Aorta (tissue), 5 donors: ENCODE data around the gene TMCO4. TPM values are rescaled to one million over a fixed set of nuclear protein-coding genes. Genes with fewer than 3 reads are reported as not detected.
"Not testable (repeated sequence)": the region's sequence is repeated elsewhere in the genome, so short reads cannot be mapped to it uniquely, and the experiment has no call there.

Experiments
- ATAC-seq: fragments of 200-7000 bp; cut with Tn5 transposase; one replicate; pipeline ENCODE4 v1.9.1; 2022; ENCODE audit warnings: moderate library complexity; ENCODE audit not compliant: low FRiP score
- DNase-seq, 2 donors: peaks; one replicate each; pipeline ENCODE4 v3.0.0-alpha.2; 2020
- H3K27ac ChIP-seq, 2 donors: one replicate each; pipeline ENCODE4 v1.5.1; 2013; ENCODE audit warnings: low read length in 2 of 2, mild to moderate bottlenecking in 2 of 2, moderate library complexity in 2 of 2, control low read depth in 1 of 2, inconsistent platforms in 1 of 2, low read depth in 1 of 2
- H3K27me3 ChIP-seq, 2 donors: one replicate each; pipeline ENCODE4 v1.6.1; 2013; ENCODE audit warnings: control low read depth in 1 of 2, low read length in 1 of 2, mild to moderate bottlenecking in 1 of 2, moderate library complexity in 1 of 2; ENCODE audit not compliant: insufficient read depth in 2 of 2, control insufficient read depth in 1 of 2
- H3K36me3 ChIP-seq, 2 donors: one replicate each; pipeline ENCODE4 v1.6.1; 2013; ENCODE audit warnings: control low read depth in 1 of 2, low read length in 1 of 2, mild to moderate bottlenecking in 1 of 2; ENCODE audit not compliant: insufficient read depth in 2 of 2, control insufficient read depth in 1 of 2
- H3K4me1 ChIP-seq, 2 donors: one replicate each; pipeline ENCODE4 v1.6.1; 2013; ENCODE audit warnings: low read length in 2 of 2, control low read depth in 1 of 2, mild to moderate bottlenecking in 1 of 2, moderate library complexity in 1 of 2; ENCODE audit not compliant: insufficient read depth in 2 of 2, control insufficient read depth in 1 of 2
- H3K4me3 ChIP-seq, 2 donors: one replicate each; pipeline ENCODE4 v1.5.1; 2013; ENCODE audit warnings: low read length in 2 of 2, control low read depth in 1 of 2, mild to moderate bottlenecking in 1 of 2
- H3K9me3 ChIP-seq: one replicate; pipeline ENCODE4 v1.6.1; 2013; ENCODE audit warnings: mild to moderate bottlenecking, low read length; ENCODE audit not compliant: control insufficient read depth
- WGBS, 2 donors: extraction: QIAGEN DNeasy Blood & Tissue Kit; methylation state at CpG; one replicate each; pipeline ENCODE4 v1.1.7; 2013; 5-methylcytosine and 5-hydroxymethylcytosine counted together
- intact Hi-C, 2 donors: fragments of 100-400 bp; cut with DNase I; formaldehyde crosslinking; loops; one replicate each; pipeline versions ENCODE4 v1.14.2 to v1.15.0; 2022
- polyA plus RNA-seq, 2 donors: library from polyadenylated mRNA; stranded (reverse); fragments of 200-250 nt; gene quantifications; one replicate each; pipeline ENCODE4 v1.2.3, GENCODE V29; 2013
- total RNA-seq, 2 donors: library from RNA; stranded (reverse); fragmentation: NEBNext Ultra II Directional; extraction: Animal tissue kit (Norgen Biotek cat#: 25700); gene quantifications; one replicate each; pipeline ENCODE4 v1.2.1, GENCODE V29; 2021
- donor health status: healthy with polysubstance abuse.
- donor health status: Bipolar disorder and iron deficiency.
- donor health status: DM: no; HTN: no; CAD: no.
- donor health status: DM: no; HTN: no; CAD: no.
- donor health status: DM: yes; HTN: yes; CAD: no.

Gene TMCO4
- total and polyA plus RNA-seq, 4 donors: 18.7 to 37.1 (median 27.9) TPM

DNA sequence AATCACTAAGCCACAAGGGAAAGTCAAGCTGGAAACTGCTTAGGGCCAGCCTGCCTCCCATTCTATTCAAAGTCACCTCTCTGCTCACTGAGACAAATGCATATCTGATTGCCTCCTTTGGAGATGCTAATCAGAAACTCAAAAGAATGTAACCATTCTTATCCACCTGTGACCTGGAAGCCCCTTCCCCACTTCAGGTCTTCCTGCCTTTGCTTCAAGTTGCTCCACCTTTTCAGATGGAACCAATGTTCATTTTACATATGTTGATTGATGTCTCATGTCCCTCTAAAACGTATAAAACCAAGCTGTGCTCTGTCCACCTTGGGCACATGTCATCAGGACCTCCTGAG is 17.0 kb upstream of the TMCO4 start:
- H3K27ac ChIP-seq, DNase-seq, H3K4me3 ChIP-seq, H3K36me3 ChIP-seq, ATAC-seq, H3K9me3 ChIP-seq, intact Hi-C loops, H3K4me1 ChIP-seq, H3K27me3 ChIP-seq: not testable (repeated sequence)
- WGBS, 2 donors: 32 to 56% methylated on average over 1 of the region's 1 CpG

DNA sequence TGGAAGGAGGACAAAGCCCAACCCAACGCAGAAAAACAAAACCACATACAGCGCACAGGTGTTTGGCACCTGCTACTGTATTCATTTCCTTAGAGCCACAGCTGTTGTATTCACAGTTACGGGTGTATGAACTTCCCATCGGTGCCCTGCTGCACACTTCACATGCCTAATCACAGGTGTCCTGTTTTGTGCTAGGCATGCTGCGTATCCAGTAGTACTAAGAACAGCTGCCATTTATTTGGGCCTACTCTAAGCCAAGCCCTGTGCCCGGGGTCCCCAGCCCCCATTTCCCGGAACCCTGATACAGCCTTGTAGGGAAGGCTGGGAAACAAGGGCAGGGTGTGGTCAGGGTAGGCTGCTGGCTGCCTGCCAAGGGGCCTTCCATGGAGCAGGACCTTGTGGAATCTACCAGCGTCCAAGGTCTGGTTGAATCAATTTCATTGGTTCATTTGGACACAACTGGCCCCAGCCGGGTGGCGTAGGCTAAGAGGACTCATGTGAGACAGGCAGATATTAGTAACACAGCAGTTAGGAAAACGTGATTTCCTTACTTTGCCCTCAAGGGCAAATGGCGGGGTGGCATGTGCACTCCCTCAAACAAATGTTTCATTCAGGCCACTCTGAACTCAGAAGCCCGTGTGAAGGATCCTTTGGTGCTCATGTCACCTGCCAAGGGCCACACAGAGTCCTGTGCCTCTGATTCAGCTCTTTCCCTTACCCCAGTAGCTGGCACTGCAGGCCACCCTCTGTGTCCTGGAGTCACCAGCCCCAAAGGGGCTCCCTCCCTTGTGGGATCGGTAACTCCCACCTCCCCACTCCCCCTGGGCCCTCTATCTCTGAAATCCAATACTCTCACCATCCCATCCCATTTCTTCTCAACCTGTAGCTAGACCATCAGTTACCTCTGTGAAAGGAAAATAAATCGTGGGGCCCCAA is 16.4 kb upstream of the TMCO4 start:
- no peak for ATAC-seq

DNA sequence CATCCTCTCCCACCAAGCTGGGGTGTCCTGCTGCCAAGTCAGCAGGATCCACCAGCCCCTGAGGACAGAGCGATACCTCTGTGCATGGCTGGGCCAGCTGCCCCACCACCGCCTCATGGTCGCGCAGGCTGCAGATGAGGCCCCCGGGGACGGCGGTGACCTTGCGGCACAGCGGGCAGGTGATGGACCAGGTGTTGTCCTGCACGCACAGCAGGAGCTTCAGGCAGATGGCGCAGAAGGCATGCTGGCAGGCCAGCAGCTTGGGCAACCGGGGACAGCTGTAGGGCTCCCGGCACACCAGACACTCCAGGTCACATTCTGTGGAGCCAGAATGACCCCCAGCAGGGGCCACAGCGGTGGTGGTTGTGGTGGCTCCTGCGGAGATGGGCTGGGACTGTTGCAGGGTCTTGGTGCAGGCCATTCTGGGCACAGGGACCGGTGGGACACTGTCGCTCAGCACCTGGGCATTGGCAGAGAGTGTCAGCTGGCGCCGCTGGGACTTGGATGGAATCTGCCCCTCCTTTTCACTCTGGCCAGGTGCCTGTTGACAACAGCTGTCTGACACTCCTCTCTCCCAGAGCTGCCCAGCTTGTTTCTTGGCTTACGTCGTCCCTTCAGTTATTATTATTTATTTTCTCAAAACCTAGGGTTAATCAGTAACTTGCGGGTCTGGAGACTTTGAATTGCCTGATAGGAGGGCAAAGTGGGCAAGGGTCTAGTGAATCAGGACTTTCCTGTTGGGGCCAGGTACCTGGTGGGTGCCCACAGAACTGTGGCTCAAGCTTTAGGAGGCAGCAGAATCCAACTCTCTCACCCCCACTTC is 15.2 kb upstream of the TMCO4 start, which contains the start of gene RNF186:
RNF186 (minus strand) TSS at position 603 of the 823 bp plus-strand sequence; CDS start at position 421, 182 bp downstream.
- Histone ChIP-seq H3K27me3 (no peaks in the 10 kb centered on the region), H3K27ac (no peak within 1 kb of the TSS), H3K9me3 (no peaks in the 10 kb centered on the region), H3K36me3 (no peaks in the 10 kb centered on the region), H3K4me1 (no peaks in the 10 kb centered on the region), H3K4me3 (no peak within 1 kb of the TSS)
- DNase-seq: no peak
- intact Hi-C loops: loop anchor here in 1 of 2 donors (5.0 kb wide), 1 partner anchor 98 kb away; no protein-coding TSS in a partner anchor
- ATAC-seq: peak; percentile 28
- WGBS, 2 donors: 90 to 92% methylated on average over 19 to 22 of the region's 22 CpGs

More for the DNA sequence above, 16.4 kb upstream of the TMCO4 start:
- H3K4me1 ChIP-seq: no peaks in the 10 kb centered on the region
- no peaks in the 10 kb centered on the region for H3K27me3 ChIP-seq
- no peaks in the 10 kb centered on the region for H3K36me3 ChIP-seq
- no peak overlapping the region for H3K4me3 ChIP-seq
- intact Hi-C loops: no loop called here
- no peak for DNase-seq
- 87 to 91% methylated on average over 15 of the region's 15 CpGs for WGBS, 2 donors
- no peak overlapping the region for H3K27ac ChIP-seq
- no peaks in the 10 kb centered on the region for H3K9me3 ChIP-seq

DNA sequence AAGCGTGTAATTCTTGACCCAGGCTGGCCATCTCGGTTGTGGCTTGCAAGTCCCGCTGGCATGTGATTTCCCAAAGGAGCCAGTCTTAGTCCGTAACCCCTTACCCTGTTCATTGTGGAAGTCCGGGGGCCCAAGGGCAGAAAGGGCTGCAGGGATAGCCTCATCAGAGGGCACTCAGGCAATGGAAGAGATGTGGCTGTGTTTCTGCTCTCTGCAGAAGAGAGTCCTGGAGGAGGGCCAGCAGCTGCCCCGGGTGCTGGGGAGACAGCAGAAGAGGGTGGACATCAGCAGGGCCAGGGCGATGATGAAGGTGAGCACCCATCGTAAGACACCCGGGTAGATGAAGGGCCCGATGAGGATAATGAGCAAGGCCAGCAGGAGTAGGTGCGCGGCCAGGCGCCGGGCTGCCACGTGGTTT is 14.5 kb upstream of the TMCO4 start:
- Histone ChIP-seq H3K9me3 (no peaks in the 10 kb centered on the region), H3K27me3 (no peaks in the 10 kb centered on the region), H3K36me3 (no peaks in the 10 kb centered on the region), H3K4me3 (no peak overlapping the region), H3K4me1 (no peaks in the 10 kb centered on the region), H3K27ac (no peak overlapping the region)
- 89 to 92% methylated on average over 15 of the region's 15 CpGs for WGBS, 2 donors
- ATAC-seq (no peak), DNase-seq (no peak)
- intact Hi-C loops: loop anchor here in 1 of 2 donors (5.0 kb wide), 1 partner anchor 97 kb away; no protein-coding TSS in a partner anchor

DNA sequence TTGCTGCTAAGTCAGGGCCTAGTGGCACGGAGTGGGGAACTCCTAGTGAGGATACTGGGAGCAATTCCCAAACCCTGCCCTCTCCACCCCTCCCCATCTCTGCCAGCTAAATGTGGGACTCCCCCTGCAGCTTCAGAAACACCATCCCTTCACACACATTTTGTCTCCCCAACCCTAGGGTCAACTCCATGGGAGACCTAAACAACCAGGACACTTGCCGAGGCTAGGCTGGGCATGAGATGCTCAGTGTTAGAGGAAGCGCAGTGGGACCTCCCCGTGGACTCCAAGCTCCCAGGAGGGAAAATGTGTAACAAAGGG is 13.9 kb upstream of the TMCO4 start:
- H3K36me3 ChIP-seq: no peaks in the 10 kb centered on the region
- intact Hi-C loops: loop anchor here in 1 of 2 donors (5.0 kb wide), 1 partner anchor 96 kb away; no protein-coding TSS in a partner anchor
- no peak for DNase-seq

DNA sequence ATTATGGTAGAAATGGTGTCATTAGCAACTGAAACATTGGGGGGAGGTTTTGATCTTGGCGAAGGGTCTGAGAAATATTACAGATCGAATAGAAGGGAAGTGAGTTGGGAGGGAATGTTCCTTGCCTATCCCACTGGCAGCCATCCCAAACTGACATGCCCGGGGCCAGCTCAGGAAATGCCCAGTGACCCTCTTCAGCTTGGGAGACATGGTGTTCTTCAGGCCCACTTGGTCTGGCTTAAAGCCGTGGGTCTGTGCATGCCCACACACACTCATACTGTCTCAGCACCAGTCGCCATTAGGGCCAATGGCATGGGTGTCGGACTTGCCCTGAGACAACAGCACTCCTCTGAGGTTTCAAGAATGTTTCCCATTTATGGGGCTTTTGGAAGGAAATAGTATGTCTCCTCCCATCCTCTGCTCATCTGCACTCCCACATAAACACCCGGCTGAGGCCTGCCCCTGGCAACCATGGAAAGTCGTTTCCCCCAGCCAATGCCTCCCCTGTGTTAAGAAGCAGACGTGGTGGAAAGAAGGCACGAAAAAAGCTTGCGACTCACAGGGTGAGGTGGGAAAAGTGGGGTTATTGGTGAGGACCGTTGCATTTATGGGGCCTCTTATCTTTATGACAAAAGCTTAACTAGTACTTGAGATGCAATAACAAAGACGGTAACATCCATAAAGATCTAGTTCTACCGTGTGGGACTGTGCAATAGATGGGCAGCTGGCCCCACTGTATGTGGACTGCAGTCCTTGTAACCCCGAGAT is 13.3 kb upstream of the TMCO4 start:
- no peak overlapping the region for H3K27ac ChIP-seq
- H3K27me3 ChIP-seq: no peaks in the 10 kb centered on the region
- no peaks in the 10 kb centered on the region for H3K9me3 ChIP-seq
- H3K4me1 ChIP-seq: no peaks in the 10 kb centered on the region
- 85 to 88% methylated on average over 15 of the region's 15 CpGs for WGBS, 2 donors
- ATAC-seq: no peak
- H3K36me3 ChIP-seq: no peaks in the 10 kb centered on the region
- no peak for DNase-seq
- no peak overlapping the region for H3K4me3 ChIP-seq
- intact Hi-C loops: loop anchor here in 1 of 2 donors (5.0 kb wide), 1 partner anchor 96 kb away; no protein-coding TSS in a partner anchor

More for the DNA sequence above, 13.9 kb upstream of the TMCO4 start:
- whole genome bisulfite sequencing, 2 donors: 92 to 95% methylated on average over 4 of the region's 4 CpGs
- H3K4me3 ChIP-seq: no peak overlapping the region
- H3K9me3 ChIP-seq: no peaks in the 10 kb centered on the region
- no peak for ATAC-seq
- no peaks in the 10 kb centered on the region for H3K27me3 ChIP-seq
- H3K4me1 ChIP-seq: no peaks in the 10 kb centered on the region
- H3K27ac ChIP-seq: no peak overlapping the region

DNA sequence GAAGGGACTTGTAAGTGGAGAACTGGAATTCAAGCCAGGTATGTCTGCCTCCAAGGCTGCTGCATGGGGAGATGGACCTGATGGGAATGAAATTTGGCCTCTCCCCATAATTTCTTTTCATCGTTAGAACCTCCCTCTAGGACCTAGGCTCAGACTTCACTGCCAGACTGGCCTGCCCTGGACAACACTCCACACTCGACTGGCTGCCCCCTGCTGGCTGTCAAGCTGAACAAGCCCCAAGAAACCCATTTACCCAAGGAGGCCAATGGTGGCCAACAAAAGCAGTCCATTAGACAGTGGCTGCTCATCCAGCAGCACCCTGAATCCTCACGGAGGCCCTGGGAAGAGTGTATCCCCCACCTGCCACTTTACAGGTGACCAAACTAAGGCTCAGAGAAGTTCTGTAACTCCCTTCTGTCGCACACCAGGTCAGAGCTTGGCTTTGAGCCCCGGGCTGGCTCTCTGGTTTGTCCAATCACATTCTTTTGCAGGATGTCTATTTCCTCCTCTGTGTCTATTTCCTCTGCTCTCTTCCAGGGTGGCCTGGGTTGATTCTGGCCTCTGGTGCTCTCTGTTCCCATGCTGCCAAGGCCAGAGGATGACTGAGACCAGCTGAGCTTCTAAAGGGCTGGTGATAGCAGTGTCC is 11.6 kb upstream of the TMCO4 start:
- Histone ChIP-seq H3K36me3 (no peaks in the 10 kb centered on the region), H3K27ac (no peak overlapping the region), H3K9me3 (no peaks in the 10 kb centered on the region), H3K4me3 (no peak overlapping the region), H3K4me1 (no peaks in the 10 kb centered on the region), H3K27me3 (no peaks in the 10 kb centered on the region)
- WGBS, 2 donors: 64 to 68% methylated on average over 5 of the region's 5 CpGs
- DNase-seq (peak; percentile 72 to 84), ATAC-seq (no peak)
- intact Hi-C loops: loop anchor here (2.0 to 5.0 kb wide), 2 partner anchors 94 to 95 kb away; no protein-coding TSS in a partner anchor
